Glutamatergic neuron (in vitro differentiated cells): ENCODE measurements around the gene SPTBN1. TPM values are rescaled to one million over a fixed set of nuclear protein-coding genes. Genes with fewer than 3 reads are reported as not detected.
"Not testable (repeated sequence)": the region's sequence is repeated elsewhere in the genome, so short reads cannot be mapped to it uniquely, and the experiment has no call there.

Experiments used
- DNase-seq: peaks from one replicate; pipeline ENCODE4 v3.0.0; 2022
- H3K27ac Mint-ChIP-seq: one replicate; pipeline ENCODE4 v1.8.0; 2020; ENCODE audit warnings: mild to moderate bottlenecking, mixed read lengths, inconsistent platforms; ENCODE audit not compliant: unreplicated experiment
- H3K27me3 Mint-ChIP-seq: one replicate; pipeline ENCODE4 v1.8.0; 2020; ENCODE audit warnings: mild to moderate bottlenecking, moderate library complexity, mixed read lengths, inconsistent platforms; ENCODE audit not compliant: unreplicated experiment
- H3K36me3 Mint-ChIP-seq: one replicate; pipeline ENCODE4 v1.8.0; 2020; ENCODE audit warnings: mild to moderate bottlenecking, mixed read lengths, inconsistent platforms; ENCODE audit not compliant: unreplicated experiment
- H3K4me1 Mint-ChIP-seq: one replicate; pipeline ENCODE4 v1.8.0; 2020; ENCODE audit warnings: mild to moderate bottlenecking, low read depth, mixed read lengths, inconsistent platforms; ENCODE audit not compliant: unreplicated experiment
- H3K4me3 Mint-ChIP-seq: one replicate; pipeline ENCODE4 v1.8.0; 2020; ENCODE audit warnings: mild to moderate bottlenecking, mixed read lengths, inconsistent platforms; ENCODE audit not compliant: unreplicated experiment
- H3K9me3 Mint-ChIP-seq: one replicate; pipeline ENCODE4 v1.8.0; 2020; ENCODE audit warnings: mild to moderate bottlenecking, moderate library complexity, mixed read lengths, inconsistent platforms; ENCODE audit not compliant: unreplicated experiment
- total RNA-seq: library from RNA; stranded (reverse); fragmentation: NEBNext Ultra II Directional; extraction: Animal tissue kit (Norgen Biotek cat#: 25700); gene quantifications from one replicate; pipeline ENCODE4 v1.2.1, GENCODE V29; 2021; ENCODE audit not compliant: unreplicated experiment
- TF ChIP-seq, protein P1 (sequence below): fragments of 200-600 bp; sonication (generic); IDR thresholded peaks from one replicate; pipeline ENCODE4 v1.5.0; 2021; ENCODE audit not compliant: partially characterized antibody, unreplicated experiment

SPTBN1 gene
- total RNA-seq, 1 donor from 2014 or later: 385 TPM

DNA sequence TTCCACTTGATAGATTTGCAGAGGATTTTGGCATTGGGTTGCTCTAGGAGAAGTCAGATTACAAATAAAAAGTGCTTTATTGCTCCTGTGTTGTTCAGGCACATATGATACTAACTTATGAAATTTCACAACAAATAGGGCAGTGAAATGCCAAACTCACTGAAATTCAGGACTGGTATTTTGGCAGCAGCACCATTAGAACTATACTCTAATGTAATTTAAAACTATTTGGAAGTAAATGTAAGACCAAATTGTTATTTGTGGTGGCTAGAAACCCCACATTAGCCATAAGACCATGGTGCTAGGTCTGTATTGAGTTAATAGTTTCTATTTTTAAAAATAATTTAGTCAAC is 57.2 kb downstream of the SPTBN1 start:
- DNase-seq: no peak
- Mint-ChIP-seq H3K27me3 (no peaks in the 10 kb centered on the region), H3K4me1 (peaks cover 20% of the 10 kb centered on the region), H3K27ac (no peak overlapping the region), H3K4me3 (no peak overlapping the region), H3K9me3 (no peaks in the 10 kb centered on the region), H3K36me3 (no peaks in the 10 kb centered on the region)
- TF ChIP-seq, protein P1, sequence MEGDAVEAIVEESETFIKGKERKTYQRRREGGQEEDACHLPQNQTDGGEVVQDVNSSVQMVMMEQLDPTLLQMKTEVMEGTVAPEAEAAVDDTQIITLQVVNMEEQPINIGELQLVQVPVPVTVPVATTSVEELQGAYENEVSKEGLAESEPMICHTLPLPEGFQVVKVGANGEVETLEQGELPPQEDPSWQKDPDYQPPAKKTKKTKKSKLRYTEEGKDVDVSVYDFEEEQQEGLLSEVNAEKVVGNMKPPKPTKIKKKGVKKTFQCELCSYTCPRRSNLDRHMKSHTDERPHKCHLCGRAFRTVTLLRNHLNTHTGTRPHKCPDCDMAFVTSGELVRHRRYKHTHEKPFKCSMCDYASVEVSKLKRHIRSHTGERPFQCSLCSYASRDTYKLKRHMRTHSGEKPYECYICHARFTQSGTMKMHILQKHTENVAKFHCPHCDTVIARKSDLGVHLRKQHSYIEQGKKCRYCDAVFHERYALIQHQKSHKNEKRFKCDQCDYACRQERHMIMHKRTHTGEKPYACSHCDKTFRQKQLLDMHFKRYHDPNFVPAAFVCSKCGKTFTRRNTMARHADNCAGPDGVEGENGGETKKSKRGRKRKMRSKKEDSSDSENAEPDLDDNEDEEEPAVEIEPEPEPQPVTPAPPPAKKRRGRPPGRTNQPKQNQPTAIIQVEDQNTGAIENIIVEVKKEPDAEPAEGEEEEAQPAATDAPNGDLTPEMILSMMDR: no peak

GRCh38 chr2:54514822-54515569 is 58.9 kb downstream of the SPTBN1 start:
- H3K9me3 Mint-ChIP-seq: no peaks in the 10 kb centered on the region
- DNase-seq: no peak
- H3K27ac Mint-ChIP-seq: peak overlapping the region; percentile 18
- no peak overlapping the region for H3K4me3 Mint-ChIP-seq
- peaks cover 2% of the 10 kb centered on the region for H3K27me3 Mint-ChIP-seq
- peaks cover 31% of the 10 kb centered on the region for H3K4me1 Mint-ChIP-seq
- TF ChIP-seq, protein P1: no peak
- no peaks in the 10 kb centered on the region for H3K36me3 Mint-ChIP-seq

- H3K36me3 Mint-ChIP-seq: no peaks in the 10 kb centered on the region
- H3K4me3 Mint-ChIP-seq: no peak overlapping the region
- H3K27ac Mint-ChIP-seq: no peak overlapping the region
- peaks cover 26% of the 10 kb centered on the region for H3K4me1 Mint-ChIP-seq
- H3K9me3 Mint-ChIP-seq: no peaks in the 10 kb centered on the region
- no peak for DNase-seq
- TF ChIP-seq, protein P1: no peak
- H3K27me3 Mint-ChIP-seq: peaks cover 2% of the 10 kb centered on the region
Measured at GRCh38 chr2:54516842-54517241, 60.7 kb downstream of the SPTBN1 start.

- not testable (repeated sequence) for DNase-seq, H3K27me3 Mint-ChIP-seq, H3K4me3 Mint-ChIP-seq, H3K27ac Mint-ChIP-seq, H3K9me3 Mint-ChIP-seq, H3K36me3 Mint-ChIP-seq
- peaks cover 19% of the 10 kb centered on the region for H3K4me1 Mint-ChIP-seq
Measured at GRCh38 chr2:54518016-54518415, 61.9 kb downstream of the SPTBN1 start.

DNA sequence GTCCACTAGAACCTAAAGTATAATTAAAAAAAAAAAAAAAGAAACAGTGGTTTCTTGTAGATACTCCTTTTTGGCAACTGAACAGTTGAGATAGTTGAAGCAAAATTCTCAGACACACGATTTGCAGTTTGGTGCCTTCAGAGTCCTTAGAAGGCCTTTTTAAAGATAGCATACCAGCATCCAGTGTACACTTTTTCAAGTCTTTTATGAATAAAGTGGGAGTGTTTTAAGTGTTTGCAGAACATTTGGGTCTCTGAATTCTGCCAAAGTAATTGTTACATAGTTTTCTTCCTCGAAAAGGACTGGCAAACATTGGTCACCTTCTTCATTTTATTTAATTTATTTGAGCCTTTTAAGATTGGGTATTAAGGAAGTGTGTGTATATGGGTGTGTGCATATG is 62.3 kb downstream of the SPTBN1 start:
- H3K36me3 Mint-ChIP-seq: no peaks in the 10 kb centered on the region
- DNase-seq: no peak
- no peaks in the 10 kb centered on the region for H3K9me3 Mint-ChIP-seq
- no peak overlapping the region for H3K27ac Mint-ChIP-seq
- TF ChIP-seq, protein P1: no peak
- H3K27me3 Mint-ChIP-seq: peaks cover 5% of the 10 kb centered on the region
- H3K4me3 Mint-ChIP-seq: no peak overlapping the region
- H3K4me1 Mint-ChIP-seq: peaks cover 19% of the 10 kb centered on the region
